KMS-11 (cell line): ENCODE results near the gene KCNJ3.

Experiments
- H2AFZ ChIP-seq: fragments of 200-600 bp; sonication (generic); 2 replicates; pipeline ENCODE4 v1.6.1; 2016; ENCODE audit warnings: antibody characterized with exemption, mixed run types, low read depth
- H3K27ac ChIP-seq: fragments of 200-600 bp; sonication (generic); 2 replicates; pipeline ENCODE4 v1.6.1; 2016; ENCODE audit warnings: mild to moderate bottlenecking, mixed run types
- H3K27me3 ChIP-seq: fragments of 200-600 bp; sonication (generic); 2 replicates; pipeline ENCODE4 v1.6.1; 2017; ENCODE audit warnings: mild to moderate bottlenecking, low read depth, mixed run types, moderate library complexity; ENCODE audit not compliant: insufficient read depth
- H3K36me3 ChIP-seq: fragments of 200-600 bp; sonication (generic); 2 replicates; pipeline ENCODE4 v1.6.1; 2017; ENCODE audit warnings: mild to moderate bottlenecking, mixed run types; ENCODE audit not compliant: insufficient read depth
- H3K4me1 ChIP-seq: fragments of 200-600 bp; sonication (generic); 2 replicates; pipeline ENCODE4 v1.6.1; 2016; ENCODE audit warnings: mild to moderate bottlenecking, low read depth, mixed run types; ENCODE audit not compliant: poor library complexity, severe bottlenecking
- H3K4me2 ChIP-seq: fragments of 200-600 bp; sonication (generic); 2 replicates; pipeline ENCODE4 v1.7.0; 2016; ENCODE audit warnings: mild to moderate bottlenecking, mixed run types
- H3K4me3 ChIP-seq: fragments of 200-600 bp; sonication (generic); IDR thresholded peaks from 2 replicates; pipeline ENCODE4 v1.6.1; 2017; ENCODE audit warnings: low read depth, low read length, mixed read lengths; ENCODE audit not compliant: insufficient read depth
- H3K79me2 ChIP-seq: fragments of 200-600 bp; sonication (generic); 2 replicates; pipeline ENCODE4 v1.6.1; 2016; ENCODE audit warnings: low read depth, mixed run types; ENCODE audit not compliant: insufficient read depth
- H3K9ac ChIP-seq: fragments of 200-600 bp; sonication (generic); 2 replicates; pipeline ENCODE4 v1.6.1; 2016; ENCODE audit warnings: mild to moderate bottlenecking, mixed run types
- H4K20me1 ChIP-seq: fragments of 200-600 bp; sonication (generic); 2 replicates; pipeline ENCODE4 v1.6.1; 2016; ENCODE audit warnings: mild to moderate bottlenecking, mixed run types; ENCODE audit not compliant: insufficient read depth
- TF ChIP-seq, protein P1 (sequence below): fragments of 200-600 bp; sonication (generic); conservative IDR thresholded peaks from 2 replicates; pipeline ENCODE4 v1.6.1; 2017; ENCODE audit warnings: low read depth, mild to moderate bottlenecking, antibody characterized with exemption, low read length, moderate library complexity, mixed read lengths

KCNJ3 gene

DNA sequence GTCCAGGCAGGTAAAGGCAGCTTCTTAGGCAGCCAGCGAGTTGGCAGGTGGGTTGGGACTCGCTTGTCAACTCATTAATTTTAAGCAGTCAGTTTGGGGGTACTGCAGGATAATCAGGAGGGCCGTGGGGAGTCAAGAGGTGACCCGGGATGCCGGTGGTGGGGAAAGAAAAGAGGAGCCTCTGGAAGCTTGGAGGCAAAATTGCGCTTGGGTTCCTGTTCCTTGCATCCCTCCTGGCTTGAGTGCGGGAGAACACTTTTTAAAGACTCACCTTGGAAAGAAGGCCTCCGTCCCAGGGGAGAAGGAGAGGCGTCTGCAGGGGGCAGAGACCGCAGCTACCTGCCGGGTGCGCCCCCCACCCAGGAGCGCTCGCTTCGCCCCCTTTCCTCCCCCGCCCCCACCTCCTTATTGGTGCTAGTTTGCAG lies at the start of gene KCNJ3:
KCNJ3 (plus strand) TSS at position 400 of the 425 bp plus-strand sequence. CDS start 81 bp downstream, outside the sequence.
- H3K27me3 ChIP-seq, result no peaks in the 10 kb centered on the region
- H3K27ac ChIP-seq, result no peak within 1 kb of the TSS
- TF ChIP-seq, protein P1, sequence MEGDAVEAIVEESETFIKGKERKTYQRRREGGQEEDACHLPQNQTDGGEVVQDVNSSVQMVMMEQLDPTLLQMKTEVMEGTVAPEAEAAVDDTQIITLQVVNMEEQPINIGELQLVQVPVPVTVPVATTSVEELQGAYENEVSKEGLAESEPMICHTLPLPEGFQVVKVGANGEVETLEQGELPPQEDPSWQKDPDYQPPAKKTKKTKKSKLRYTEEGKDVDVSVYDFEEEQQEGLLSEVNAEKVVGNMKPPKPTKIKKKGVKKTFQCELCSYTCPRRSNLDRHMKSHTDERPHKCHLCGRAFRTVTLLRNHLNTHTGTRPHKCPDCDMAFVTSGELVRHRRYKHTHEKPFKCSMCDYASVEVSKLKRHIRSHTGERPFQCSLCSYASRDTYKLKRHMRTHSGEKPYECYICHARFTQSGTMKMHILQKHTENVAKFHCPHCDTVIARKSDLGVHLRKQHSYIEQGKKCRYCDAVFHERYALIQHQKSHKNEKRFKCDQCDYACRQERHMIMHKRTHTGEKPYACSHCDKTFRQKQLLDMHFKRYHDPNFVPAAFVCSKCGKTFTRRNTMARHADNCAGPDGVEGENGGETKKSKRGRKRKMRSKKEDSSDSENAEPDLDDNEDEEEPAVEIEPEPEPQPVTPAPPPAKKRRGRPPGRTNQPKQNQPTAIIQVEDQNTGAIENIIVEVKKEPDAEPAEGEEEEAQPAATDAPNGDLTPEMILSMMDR, result no peak
- H3K79me2 ChIP-seq, result no peaks in the 10 kb centered on the region
- no peak within 1 kb of the TSS for H3K4me2 ChIP-seq
- H3K4me3 ChIP-seq, result no peak within 1 kb of the TSS
- no peaks in the 10 kb centered on the region for H3K36me3 ChIP-seq
- H3K4me1 ChIP-seq, result no peaks in the 10 kb centered on the region
- no peak within 1 kb of the TSS; the same call in 1 of the 2 replicates for H2AFZ ChIP-seq
- H3K9ac ChIP-seq, result no peak within 1 kb of the TSS
- no peaks in the 10 kb centered on the region for H4K20me1 ChIP-seq

DNA sequence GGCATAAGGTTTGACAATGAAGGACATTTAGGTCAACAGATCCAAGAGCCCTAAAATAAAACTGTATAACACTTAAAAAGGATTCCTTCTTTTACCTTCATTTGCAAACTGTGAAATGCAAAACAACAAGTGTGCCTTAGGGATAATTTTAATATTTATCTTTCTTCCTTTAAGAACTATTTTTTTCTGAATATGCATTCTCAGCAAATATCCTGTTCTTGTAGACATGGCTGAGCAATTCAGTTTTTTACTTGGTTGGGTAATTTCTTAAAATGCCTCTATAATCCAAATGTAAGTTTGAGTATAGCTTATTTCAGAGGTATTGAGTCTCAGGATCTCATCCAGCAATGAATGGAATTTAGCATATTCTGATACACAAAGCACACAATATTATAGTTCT lies 43.0 kb upstream of the KCNJ3 start:
- Histone ChIP-seq H3K9ac (no peak overlapping the region), H3K4me2 (no peak overlapping the region), H3K4me3 (no peak overlapping the region), H4K20me1 (no peaks in the 10 kb centered on the region), H3K36me3 (no peaks in the 10 kb centered on the region), H3K79me2 (no peaks in the 10 kb centered on the region), H3K4me1 (no peaks in the 10 kb centered on the region), H3K27me3 (no peaks in the 10 kb centered on the region), H2AFZ (no peak overlapping the region), H3K27ac (no peak overlapping the region)
- TF ChIP-seq, protein P1, result no peak

GRCh38 chr2:154658854-154659253 lies 39.6 kb upstream of the KCNJ3 start:
- H3K79me2 ChIP-seq, result no peaks in the 10 kb centered on the region
- TF ChIP-seq, protein P1, result no peak
- no peaks in the 10 kb centered on the region for H3K27me3 ChIP-seq
- no peak overlapping the region for H3K4me2 ChIP-seq
- H2AFZ ChIP-seq, result no peak overlapping the region
- H4K20me1 ChIP-seq, result no peaks in the 10 kb centered on the region
- no peak overlapping the region for H3K9ac ChIP-seq
- H3K4me1 ChIP-seq, result no peaks in the 10 kb centered on the region
- no peak overlapping the region for H3K4me3 ChIP-seq
- H3K27ac ChIP-seq, result no peak overlapping the region
- H3K36me3 ChIP-seq, result no peaks in the 10 kb centered on the region

GRCh38 chr2:154664248-154664647 lies 34.2 kb upstream of the KCNJ3 start:
- TF ChIP-seq, protein P1, result no peak
- Histone ChIP-seq H3K27me3 (no peaks in the 10 kb centered on the region), H3K36me3 (no peaks in the 10 kb centered on the region)

More at GRCh38 chr2:154664248-154664647, 34.2 kb upstream of the KCNJ3 start:
- Histone ChIP-seq H2AFZ (no peak overlapping the region), H4K20me1 (no peaks in the 10 kb centered on the region), H3K9ac (no peak overlapping the region), H3K4me2 (no peak overlapping the region), H3K4me1 (no peaks in the 10 kb centered on the region), H3K4me3 (no peak overlapping the region), H3K79me2 (no peaks in the 10 kb centered on the region), H3K27ac (no peak overlapping the region)
